GM12864 (cell line): ENCODE measurements around the gene COL28A1.

Experiments used
- DNase-seq: peaks from one replicate; pipeline ENCODE4 v3.0.0-alpha.2; 2011; ENCODE audit warnings: low read depth
- H3K4me3 ChIP-seq: 2 replicates; pipeline ENCODE4 v1.5.1; 2011; ENCODE audit warnings: mild to moderate bottlenecking, low read depth, low read length, control low read depth
- TF ChIP-seq, protein P1 (sequence below): IDR thresholded peaks from 2 replicates; pipeline ENCODE4 v1.5.1; 2011; ENCODE audit warnings: low read depth, mild to moderate bottlenecking, moderate library complexity, low read length, control low read depth, inconsistent platforms; ENCODE audit errors: missing control alignments

COL28A1 gene

DNA sequence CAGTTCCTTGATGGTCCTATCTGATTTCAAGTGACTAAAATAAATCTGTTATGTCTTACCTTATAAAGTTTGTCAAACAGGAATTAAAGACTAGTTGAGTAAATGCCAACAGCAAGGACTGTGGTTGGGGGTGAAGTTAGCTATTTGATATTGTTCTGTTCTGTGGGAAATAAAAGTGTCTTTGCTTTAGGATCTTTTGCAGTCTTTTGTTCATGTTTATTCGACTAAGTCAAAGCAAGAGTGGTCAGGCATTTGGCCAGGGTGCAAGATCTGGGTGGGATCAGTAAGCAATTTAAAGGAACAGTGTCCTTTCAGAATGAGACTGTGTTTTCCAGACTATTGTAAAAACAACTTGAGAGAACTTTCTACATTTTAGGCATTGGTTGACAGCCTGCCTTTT lies at the start of gene COL28A1:
Gene COL28A1 (minus strand): TSS at position 183 of the 400 bp plus-strand sequence. CDS start 2,998 bp downstream, outside the sequence.
- no peak within 1 kb of the TSS for H3K4me3 ChIP-seq
- no peak for DNase-seq
- TF ChIP-seq, protein P1, sequence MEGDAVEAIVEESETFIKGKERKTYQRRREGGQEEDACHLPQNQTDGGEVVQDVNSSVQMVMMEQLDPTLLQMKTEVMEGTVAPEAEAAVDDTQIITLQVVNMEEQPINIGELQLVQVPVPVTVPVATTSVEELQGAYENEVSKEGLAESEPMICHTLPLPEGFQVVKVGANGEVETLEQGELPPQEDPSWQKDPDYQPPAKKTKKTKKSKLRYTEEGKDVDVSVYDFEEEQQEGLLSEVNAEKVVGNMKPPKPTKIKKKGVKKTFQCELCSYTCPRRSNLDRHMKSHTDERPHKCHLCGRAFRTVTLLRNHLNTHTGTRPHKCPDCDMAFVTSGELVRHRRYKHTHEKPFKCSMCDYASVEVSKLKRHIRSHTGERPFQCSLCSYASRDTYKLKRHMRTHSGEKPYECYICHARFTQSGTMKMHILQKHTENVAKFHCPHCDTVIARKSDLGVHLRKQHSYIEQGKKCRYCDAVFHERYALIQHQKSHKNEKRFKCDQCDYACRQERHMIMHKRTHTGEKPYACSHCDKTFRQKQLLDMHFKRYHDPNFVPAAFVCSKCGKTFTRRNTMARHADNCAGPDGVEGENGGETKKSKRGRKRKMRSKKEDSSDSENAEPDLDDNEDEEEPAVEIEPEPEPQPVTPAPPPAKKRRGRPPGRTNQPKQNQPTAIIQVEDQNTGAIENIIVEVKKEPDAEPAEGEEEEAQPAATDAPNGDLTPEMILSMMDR: no peak

DNA sequence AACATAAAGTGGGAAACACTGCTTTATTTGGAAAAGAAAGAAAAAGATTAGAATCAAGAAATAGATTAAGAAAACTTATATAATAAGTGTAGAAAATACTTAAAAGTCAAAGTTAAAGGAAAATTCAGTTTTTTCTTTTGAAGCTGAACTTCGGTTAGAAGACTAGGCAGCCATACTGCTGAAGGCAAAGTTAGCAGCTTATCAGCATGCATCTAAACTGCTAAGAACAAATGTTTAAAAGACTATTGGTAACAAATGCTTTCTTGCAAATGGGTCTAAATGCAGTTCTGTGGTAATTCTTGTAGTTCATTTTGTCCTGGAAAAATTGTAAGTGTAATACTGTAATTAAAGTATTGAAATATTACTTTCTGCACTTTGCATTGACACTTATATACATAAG lies 49.0 kb upstream of the COL28A1 start:
- no peak for DNase-seq
- TF ChIP-seq, protein P1: no peak
- no peak overlapping the region for H3K4me3 ChIP-seq

DNA sequence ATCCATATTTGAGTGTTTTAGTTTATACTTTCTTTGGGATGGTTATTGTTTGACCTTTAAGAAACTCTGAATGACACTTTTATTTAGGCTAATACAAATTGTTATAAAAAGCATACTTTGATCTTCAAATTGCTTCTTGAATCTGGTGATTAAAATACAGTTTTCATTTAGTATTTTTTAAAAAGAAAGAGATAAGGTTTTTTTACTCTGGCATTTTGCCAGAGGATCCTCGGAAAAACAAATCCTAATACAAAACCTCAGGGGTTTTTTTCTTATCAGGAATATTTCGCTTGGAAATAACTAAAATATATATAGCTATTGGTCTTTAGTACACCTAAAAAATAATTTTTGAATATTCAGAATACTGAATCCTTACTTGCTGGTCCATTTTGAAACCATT lies 48.1 kb upstream of the COL28A1 start:
- DNase-seq: no peak
- TF ChIP-seq, protein P1: no peak
- H3K4me3 ChIP-seq: no peak overlapping the region

DNA sequence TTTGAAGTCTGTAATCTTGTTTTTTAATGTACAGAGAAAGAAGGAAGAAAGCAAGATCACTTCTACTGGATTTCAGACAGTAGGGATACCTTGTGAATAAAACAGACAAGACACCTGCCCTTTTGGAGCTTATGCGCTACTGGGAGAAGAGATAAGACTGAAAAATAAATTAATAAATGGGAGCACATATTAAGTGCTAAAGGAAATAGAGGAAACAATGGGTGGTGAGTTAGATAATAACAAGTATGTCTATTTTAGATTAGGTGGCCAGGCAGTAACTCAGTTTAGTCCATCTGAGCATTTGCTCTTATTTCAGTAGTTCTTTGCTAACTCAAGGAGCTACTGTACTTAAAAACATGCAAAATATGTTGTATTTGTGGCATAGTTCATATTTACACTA lies 46.9 kb upstream of the COL28A1 start:
- H3K4me3 ChIP-seq: no peak overlapping the region
- no peak for DNase-seq
- TF ChIP-seq, protein P1: no peak

DNA sequence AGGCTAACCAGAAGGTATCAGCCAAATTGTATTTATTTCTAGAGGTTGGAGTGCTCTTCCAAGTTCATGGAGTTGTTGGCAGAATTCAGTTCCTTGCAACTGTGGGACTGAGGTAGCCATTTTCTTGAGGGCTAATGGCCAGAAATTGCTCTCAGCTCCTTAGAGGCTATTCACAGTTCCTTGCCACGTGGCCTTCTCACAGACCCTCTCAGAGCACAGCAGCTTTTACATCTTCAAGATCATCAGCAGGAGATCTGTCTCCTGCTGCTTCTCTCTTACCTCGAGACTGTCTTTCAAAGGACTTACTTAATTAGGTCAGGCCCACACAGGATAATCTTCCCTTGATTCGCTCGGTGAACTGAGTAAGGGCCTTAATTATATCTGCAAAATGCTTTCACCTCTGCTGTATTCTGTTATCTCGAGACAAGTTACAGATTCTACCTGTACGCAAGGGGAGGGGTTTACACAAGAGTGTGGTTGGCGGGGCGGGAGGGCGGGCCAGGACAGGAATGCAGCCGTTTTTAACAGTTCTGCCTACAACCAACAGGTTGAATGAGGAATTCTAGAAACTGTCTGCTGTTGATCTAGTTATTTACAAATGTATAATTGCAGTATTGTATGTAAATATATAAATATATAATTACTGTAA lies 46.0 kb upstream of the COL28A1 start:
- DNase-seq: no peak
- TF ChIP-seq, protein P1: no peak
- H3K4me3 ChIP-seq: no peak overlapping the region

DNA sequence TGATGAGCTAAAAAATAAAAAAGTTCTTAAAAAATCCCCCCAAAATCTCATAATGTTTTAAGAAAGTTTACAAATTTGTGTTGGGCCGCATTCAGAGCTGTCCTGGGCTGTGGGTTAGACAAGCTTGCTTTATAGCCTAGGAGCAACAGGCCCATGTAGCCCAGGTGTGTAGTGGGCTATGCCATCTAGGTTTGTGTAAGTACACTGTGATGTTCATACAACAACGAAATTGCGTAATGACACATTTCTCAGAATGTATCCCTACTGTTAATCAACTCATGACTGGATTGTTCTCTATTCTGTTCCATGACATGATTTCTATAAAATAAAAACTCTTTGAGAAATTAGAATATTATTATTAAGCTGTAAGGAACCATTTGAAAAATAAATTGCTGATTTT lies 44.0 kb upstream of the COL28A1 start:
- TF ChIP-seq, protein P1: no peak
- no peak overlapping the region for H3K4me3 ChIP-seq
- DNase-seq: no peak

DNA sequence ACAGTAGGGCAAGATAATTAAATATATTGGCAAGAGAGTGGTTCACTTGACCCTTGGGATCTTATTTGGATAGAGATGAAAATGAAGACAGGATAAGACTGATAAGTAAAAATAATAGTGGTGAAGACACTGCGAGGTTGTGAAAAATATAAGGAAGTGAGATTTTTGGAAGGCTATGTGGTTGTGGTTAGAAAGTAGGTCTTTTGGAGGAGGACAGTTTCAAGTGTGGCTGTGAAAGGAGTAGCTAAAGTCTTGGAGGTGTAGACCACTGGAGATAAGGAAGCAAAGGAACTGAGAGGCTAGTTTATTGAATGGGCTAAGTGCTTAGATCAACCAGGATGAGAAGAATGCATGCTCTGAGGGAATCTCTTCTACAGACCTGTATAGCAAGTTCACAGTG lies 42.2 kb upstream of the COL28A1 start:
- no peak overlapping the region for H3K4me3 ChIP-seq
- TF ChIP-seq, protein P1: no peak
- no peak for DNase-seq
